ENCODE results near the gene RNF8.

GRCh38 chr6:37324131-37325033, 29.4 kb upstream of the RNF8 start:
- TF ChIP-seq ZFP30 (CRISPR knock-in tag; IDR thresholded peaks at IDR 0.05) (no peak), ZFP3 (CRISPR knock-in tag; IDR thresholded peaks at IDR 0.05) (no peak), PPARA (CRISPR knock-in tag; IDR thresholded peaks at IDR 0.05; ENCODE audit: borderline replicate concordance) (no peak), ZC3H10 (CRISPR knock-in tag; IDR thresholded peaks at IDR 0.05) (no peak), CSRNP3 (CRISPR knock-in tag; IDR thresholded peaks at IDR 0.05) (no peak), ZNF565 (CRISPR knock-in tag; conservative IDR thresholded peaks at IDR 0.05; ENCODE audit: low read depth) (no peak), OSR1 (CRISPR knock-in tag; IDR thresholded peaks at IDR 0.05) (no peak), PATZ1 (CRISPR knock-in tag; IDR thresholded peaks at IDR 0.05; ENCODE audit: borderline replicate concordance) (no peak), ZNF70 (CRISPR knock-in tag; IDR thresholded peaks at IDR 0.05) (no peak)
